Pancreas (tissue), 10 donors: ENCODE results near the gene E2F6. TPM values are rescaled to one million over a fixed set of nuclear protein-coding genes. Genes with fewer than 3 reads are reported as not detected.

Experiments
- ATAC-seq, 4 donors: fragments of 200-7000 bp; cut with Tn5 transposase; one replicate each; pipeline versions ENCODE4 v1.8.0 to v1.9.1; 2020; ENCODE audit warnings: mild to moderate bottlenecking in 4 of 4, moderate library complexity in 4 of 4
- DNase-seq, 6 donors: peaks; one replicate each; pipeline ENCODE4 v3.0.0-alpha.2; 2020
- FAIRE-seq: peaks from 2 replicates; lab custom pipeline; 2012; peaks lifted over from hg19 to GRCh38; lab: Jason Lieb, UNC
- H3K27ac ChIP-seq, 4 donors: fragments of 200-600 bp; sonication (generic); 1 replicate in 3 of 4; 2 replicates in 1 of 4; pipeline versions ENCODE4 v1.5.0 to v1.8.0; 2020
- H3K27me3 ChIP-seq, 4 donors: fragments of 200-600 bp; one replicate each; pipeline ENCODE4 v1.8.0; 2021
- H3K36me3 ChIP-seq, 3 donors: fragments of 200-600 bp; sonication (generic) in 1 of 3; one replicate each; pipeline versions ENCODE4 v1.5.0 to v1.8.0; 2020 to 2021
- H3K4me1 ChIP-seq, 3 donors: fragments of 200-600 bp; one replicate each; pipeline ENCODE4 v1.8.0; 2021
- H3K4me3 ChIP-seq, 4 donors: fragments of 200-600 bp; sonication (generic) in 2 of 4; one replicate each; pipeline versions ENCODE4 v1.5.0 to v1.8.0; 2020 to 2021
- H3K9me3 ChIP-seq, 4 donors: fragments of 200-600 bp; one replicate each; pipeline ENCODE4 v1.8.0; 2021
- WGBS, 2 donors: extraction: QIAGEN DNeasy Blood & Tissue Kit; methylation state at CpG; one replicate each; pipeline ENCODE4 v1.1.7; 2013; 5-methylcytosine and 5-hydroxymethylcytosine counted together
- intact Hi-C, 3 donors: fragments of 100-400 bp; cut with DNase I; formaldehyde crosslinking; loops; one replicate each; pipeline versions ENCODE4 v1.11.1 to v1.14.2; 2022
- polyA plus RNA-seq, 2 donors: library from polyadenylated mRNA; stranded (reverse); fragments of 200-250 nt; gene quantifications; one replicate each; pipeline ENCODE4 v1.2.3, GENCODE V29; 2013
- total RNA-seq, 6 donors: library from RNA; stranded (reverse); fragmentation: NEBNext Ultra II Directional in 4 of 6; extraction: Animal tissue kit (Norgen Biotek cat#: 25700) in 4 of 6; gene quantifications; one replicate each; pipeline versions ENCODE4 v1.2.1 to v1.2.4, GENCODE V29; 2021 to 2023
- TF ChIP-seq, protein P1 (sequence below), 4 donors: fragments of 200-600 bp; sonication (generic) in 3 of 4; IDR thresholded peaks; one replicate each; pipeline versions ENCODE4 v1.5.0 to v1.8.0; 2021; ENCODE audit warnings: antibody characterized with exemption in 4 of 4
- donor health status: healthy with polysubstance abuse.
- donor health status: DM: no; HTN: no; CAD: no; lungs with moderate emphysema.
- donor health status: DM: no; HTN: no; CAD: no.
- donor health status: control.
- donor health status: control.
- donor health status: Bipolar disorder and iron deficiency.
- donor health status: DM: yes; HTN: yes; CAD: no.
- donor health status: DM: no; HTN: no; CAD: no.
- donor health status: DM: no; HTN: no; CAD: no.
- donor health status: DM: yes; HTN: yes; CAD: no.

The E2F6 gene
- total and polyA plus RNA-seq, 8 donors = 3.0 to 9.6 (median 5.0) TPM

GRCh38 chr2:11408959-11409571 is 56.9 kb downstream of the E2F6 start:
- no peak for ATAC-seq
- no peaks in the 10 kb centered on the region for H3K36me3 ChIP-seq
- no peaks in the 10 kb centered on the region for H3K27me3 ChIP-seq
- H3K4me3 ChIP-seq = no peak overlapping the region
- 71 to 81% methylated on average over 1 of the region's 1 CpG for WGBS, 2 donors
- H3K27ac ChIP-seq = no peak overlapping the region
- peaks cover 0 to 5% (median 0%) of the 10 kb centered on the region in 3 donors for H3K4me1 ChIP-seq
- H3K9me3 ChIP-seq = no peaks in the 10 kb centered on the region
- intact Hi-C loops = no loop called here
- no peak for FAIRE-seq
- no peak for DNase-seq
- TF ChIP-seq, protein P1, sequence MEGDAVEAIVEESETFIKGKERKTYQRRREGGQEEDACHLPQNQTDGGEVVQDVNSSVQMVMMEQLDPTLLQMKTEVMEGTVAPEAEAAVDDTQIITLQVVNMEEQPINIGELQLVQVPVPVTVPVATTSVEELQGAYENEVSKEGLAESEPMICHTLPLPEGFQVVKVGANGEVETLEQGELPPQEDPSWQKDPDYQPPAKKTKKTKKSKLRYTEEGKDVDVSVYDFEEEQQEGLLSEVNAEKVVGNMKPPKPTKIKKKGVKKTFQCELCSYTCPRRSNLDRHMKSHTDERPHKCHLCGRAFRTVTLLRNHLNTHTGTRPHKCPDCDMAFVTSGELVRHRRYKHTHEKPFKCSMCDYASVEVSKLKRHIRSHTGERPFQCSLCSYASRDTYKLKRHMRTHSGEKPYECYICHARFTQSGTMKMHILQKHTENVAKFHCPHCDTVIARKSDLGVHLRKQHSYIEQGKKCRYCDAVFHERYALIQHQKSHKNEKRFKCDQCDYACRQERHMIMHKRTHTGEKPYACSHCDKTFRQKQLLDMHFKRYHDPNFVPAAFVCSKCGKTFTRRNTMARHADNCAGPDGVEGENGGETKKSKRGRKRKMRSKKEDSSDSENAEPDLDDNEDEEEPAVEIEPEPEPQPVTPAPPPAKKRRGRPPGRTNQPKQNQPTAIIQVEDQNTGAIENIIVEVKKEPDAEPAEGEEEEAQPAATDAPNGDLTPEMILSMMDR (IDR thresholded peaks at IDR 0.05) = no peak

GRCh38 chr2:11407413-11407812 is 58.5 kb downstream of the E2F6 start:
- Histone ChIP-seq H3K4me3 (no peak overlapping the region), H3K27me3 (no peaks in the 10 kb centered on the region), H3K27ac (no peak overlapping the region), H3K4me1 (peaks cover 0 to 5% (median 0%) of the 10 kb centered on the region in 3 donors), H3K9me3 (no peaks in the 10 kb centered on the region), H3K36me3 (no peaks in the 10 kb centered on the region)
- intact Hi-C loops = no loop called here
- ATAC-seq (no peak), FAIRE-seq (no peak), DNase-seq (no peak)
- TF ChIP-seq, protein P1 (IDR thresholded peaks at IDR 0.05) = no peak
- 73 to 74% methylated on average over 6 of the region's 6 CpGs for WGBS, 2 donors

DNA sequence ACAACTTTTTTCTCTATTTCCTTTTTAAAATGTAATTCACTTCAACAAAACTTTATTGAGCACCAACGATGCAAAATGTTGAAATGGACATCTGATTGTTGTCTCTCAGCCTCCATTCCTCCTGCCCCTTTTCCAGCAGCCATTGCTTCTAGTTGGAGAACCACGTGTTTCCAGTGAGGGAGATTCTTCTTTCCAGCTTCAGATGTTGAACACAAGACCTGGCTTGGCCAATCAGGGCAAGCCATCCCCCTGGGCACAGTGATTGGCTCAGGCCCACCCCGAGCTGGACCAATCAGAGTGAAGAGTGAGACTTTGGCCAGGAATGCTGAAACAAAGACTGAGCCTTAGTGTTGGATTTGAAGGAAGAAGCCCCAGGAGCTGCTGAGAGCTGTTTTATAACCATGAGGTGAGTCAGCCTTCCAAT is 59.0 kb downstream of the E2F6 start:
- ATAC-seq (peak in 1 of 4 donors; percentile 9), FAIRE-seq (no peak), DNase-seq (no peak)
- TF ChIP-seq, protein P1 (IDR thresholded peaks at IDR 0.05) = no peak
- H3K4me3 ChIP-seq = no peak overlapping the region
- peaks cover 0 to 5% (median 0%) of the 10 kb centered on the region in 3 donors for H3K4me1 ChIP-seq
- 73 to 81% methylated on average over 3 of the region's 3 CpGs for WGBS, 2 donors
- H3K9me3 ChIP-seq = no peaks in the 10 kb centered on the region
- intact Hi-C loops = no loop called here
- H3K36me3 ChIP-seq = no peaks in the 10 kb centered on the region
- H3K27me3 ChIP-seq = no peaks in the 10 kb centered on the region
- H3K27ac ChIP-seq = no peak overlapping the region

DNA sequence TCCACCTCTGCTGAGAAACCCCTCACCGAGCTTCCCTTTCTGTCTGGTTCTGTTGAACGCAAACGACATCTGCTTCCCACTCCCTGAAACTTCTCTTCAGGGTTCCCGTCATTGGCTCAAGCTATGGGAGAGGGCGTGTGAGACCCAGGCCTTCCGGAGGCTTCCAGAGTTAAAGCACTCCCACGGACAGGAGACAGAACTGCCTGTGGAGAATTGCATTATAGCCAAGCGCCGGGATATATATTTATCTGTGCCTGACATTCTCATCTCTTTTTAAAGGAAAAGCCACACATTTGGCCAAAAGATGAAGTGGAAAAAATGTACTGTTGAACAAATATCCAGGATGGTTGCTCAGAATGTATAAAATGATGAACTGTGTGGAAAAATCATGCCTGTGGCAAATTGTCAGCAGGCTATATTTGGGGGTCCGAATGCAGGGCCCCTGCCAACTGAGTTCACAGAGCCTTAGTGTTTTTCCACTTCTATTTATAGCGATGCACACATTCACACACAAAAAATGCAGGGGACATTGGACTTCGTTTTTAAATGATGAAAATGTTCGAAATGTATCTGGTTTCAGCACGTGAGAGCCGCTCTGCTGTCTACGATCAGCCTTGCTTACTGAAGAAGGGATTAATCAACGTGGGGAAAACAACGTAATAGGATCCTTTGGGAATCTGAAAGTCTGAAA is 59.5 kb downstream of the E2F6 start:
- 70 to 71% methylated on average over 18 of the region's 18 CpGs for WGBS, 2 donors
- H3K27ac ChIP-seq = peak overlapping the region in 2 of 4 donors; percentile 8 to 17
- FAIRE-seq = no peak
- TF ChIP-seq, protein P1 (IDR thresholded peaks at IDR 0.05) = no peak
- no peak overlapping the region for H3K4me3 ChIP-seq
- peaks cover 0 to 5% (median 0%) of the 10 kb centered on the region in 3 donors for H3K4me1 ChIP-seq
- no peaks in the 10 kb centered on the region for H3K9me3 ChIP-seq
- no peak for DNase-seq
- no peaks in the 10 kb centered on the region for H3K27me3 ChIP-seq
- peak in 2 of 4 donors; percentile 11 to 35 for ATAC-seq
- intact Hi-C loops = no loop called here
- no peaks in the 10 kb centered on the region for H3K36me3 ChIP-seq
